Tibial artery (tissue), 4 donors: ENCODE measurements around the gene POLA1.

ENCODE experiments used
- DNase-seq, 2 donors: peaks; one replicate each; pipeline ENCODE4 v3.0.0-alpha.2; 2019
- H3K27ac ChIP-seq, 2 donors: fragments of 200-600 bp; sonication (generic) in 1 of 2; 1 replicate in 1 of 2; 2 replicates in 1 of 2; pipeline ENCODE4 v1.5.1; 2018 to 2019; ENCODE audit warnings: mild to moderate bottlenecking in 1 of 2
- H3K27me3 ChIP-seq, 2 donors: fragments of 200-600 bp; sonication (generic) in 1 of 2; one replicate each; pipeline versions ENCODE4 v1.5.1 to v1.6.0; 2016 to 2019
- H3K36me3 ChIP-seq, 3 donors: fragments of 200-600 bp; sonication (generic) in 2 of 3; one replicate each; pipeline ENCODE4 v1.5.1; 2016 to 2019; ENCODE audit warnings: mild to moderate bottlenecking in 2 of 3
- H3K4me1 ChIP-seq, 4 donors: fragments of 200-600 bp; sonication (generic) in 2 of 4; 1 replicate in 3 of 4; 2 replicates in 1 of 4; pipeline ENCODE4 v1.5.1; 2016 to 2019
- H3K4me3 ChIP-seq, 2 donors: fragments of 200-600 bp; sonication (generic) in 1 of 2; 1 replicate in 1 of 2; 2 replicates in 1 of 2; pipeline ENCODE4 v1.5.1; 2018 to 2019; ENCODE audit warnings: mild to moderate bottlenecking in 2 of 2
- H3K9me3 ChIP-seq, 3 donors: fragments of 200-600 bp; sonication (generic) in 1 of 3; one replicate each; pipeline ENCODE4 v1.5.1; 2016 to 2019
- intact Hi-C: fragments of 100-400 bp; cut with DNase I; formaldehyde crosslinking; loops from one replicate; pipeline ENCODE4 v1.15.0; 2023; ENCODE audit warnings: low total_unique reads
- TF ChIP-seq, protein P1 (sequence below), 2 experiments: fragments of 200-600 bp in 1 of 2; fragments of 450-650 bp in 1 of 2; IDR thresholded peaks; one replicate each; pipeline ENCODE4 v1.5.1; 2017 to 2019; ENCODE audit warnings: antibody characterized with exemption in 2 of 2, mild to moderate bottlenecking in 1 of 2, moderate library complexity in 1 of 2

Gene POLA1

DNA sequence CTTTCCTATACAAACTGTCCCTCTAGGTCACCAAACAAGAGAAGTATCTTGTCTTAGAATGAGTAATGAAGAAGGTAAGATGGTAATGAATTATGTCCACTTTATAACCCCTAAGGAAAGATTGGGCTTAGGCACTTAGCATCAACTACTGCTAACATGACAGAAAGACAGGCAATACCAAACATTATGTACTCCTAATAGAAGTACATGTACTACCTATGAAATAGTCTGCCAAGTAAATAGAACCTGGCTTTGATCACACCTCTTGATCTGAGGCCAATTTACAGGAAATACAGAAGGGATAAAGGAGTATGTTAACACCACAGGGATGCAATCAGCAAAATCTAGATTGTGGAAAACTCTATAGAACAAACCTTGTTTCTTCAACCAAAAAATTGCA lies 32.4 kb upstream of the POLA1 start:
- Histone ChIP-seq H3K9me3 (no peaks in the 10 kb centered on the region), H3K27ac (no peak overlapping the region), H3K36me3 (no peaks in the 10 kb centered on the region), H3K27me3 (no peaks in the 10 kb centered on the region), H3K4me1 (no peaks in the 10 kb centered on the region), H3K4me3 (no peak overlapping the region)
- no peak for DNase-seq
- TF ChIP-seq, protein P1, sequence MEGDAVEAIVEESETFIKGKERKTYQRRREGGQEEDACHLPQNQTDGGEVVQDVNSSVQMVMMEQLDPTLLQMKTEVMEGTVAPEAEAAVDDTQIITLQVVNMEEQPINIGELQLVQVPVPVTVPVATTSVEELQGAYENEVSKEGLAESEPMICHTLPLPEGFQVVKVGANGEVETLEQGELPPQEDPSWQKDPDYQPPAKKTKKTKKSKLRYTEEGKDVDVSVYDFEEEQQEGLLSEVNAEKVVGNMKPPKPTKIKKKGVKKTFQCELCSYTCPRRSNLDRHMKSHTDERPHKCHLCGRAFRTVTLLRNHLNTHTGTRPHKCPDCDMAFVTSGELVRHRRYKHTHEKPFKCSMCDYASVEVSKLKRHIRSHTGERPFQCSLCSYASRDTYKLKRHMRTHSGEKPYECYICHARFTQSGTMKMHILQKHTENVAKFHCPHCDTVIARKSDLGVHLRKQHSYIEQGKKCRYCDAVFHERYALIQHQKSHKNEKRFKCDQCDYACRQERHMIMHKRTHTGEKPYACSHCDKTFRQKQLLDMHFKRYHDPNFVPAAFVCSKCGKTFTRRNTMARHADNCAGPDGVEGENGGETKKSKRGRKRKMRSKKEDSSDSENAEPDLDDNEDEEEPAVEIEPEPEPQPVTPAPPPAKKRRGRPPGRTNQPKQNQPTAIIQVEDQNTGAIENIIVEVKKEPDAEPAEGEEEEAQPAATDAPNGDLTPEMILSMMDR (IDR thresholded peaks at IDR 0.05): no peak
- intact Hi-C loops: no loop called here

DNA sequence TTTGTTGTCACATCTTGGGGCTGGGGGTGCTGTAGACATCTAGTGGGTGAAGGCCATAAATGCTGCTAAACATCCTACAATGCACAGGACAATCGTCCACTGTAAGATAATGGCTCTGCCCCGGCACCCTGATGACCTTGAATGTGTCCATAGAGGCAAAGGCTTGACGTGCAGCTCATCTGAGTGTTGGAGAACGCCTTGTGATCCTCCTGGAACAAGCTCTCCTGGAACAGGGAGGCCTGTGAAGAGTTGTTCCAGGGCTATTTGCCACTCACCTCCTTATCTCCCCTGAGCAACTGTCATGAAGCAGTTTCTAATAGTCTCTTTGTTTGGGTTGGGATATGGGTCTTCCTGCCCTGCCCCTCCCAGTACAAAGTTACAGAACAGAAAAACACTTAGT lies 31.4 kb upstream of the POLA1 start:
- intact Hi-C loops: no loop called here
- Histone ChIP-seq H3K27me3 (no peaks in the 10 kb centered on the region), H3K4me3 (no peak overlapping the region), H3K4me1 (no peaks in the 10 kb centered on the region), H3K27ac (no peak overlapping the region), H3K36me3 (no peaks in the 10 kb centered on the region), H3K9me3 (no peaks in the 10 kb centered on the region)
- TF ChIP-seq, protein P1 (IDR thresholded peaks at IDR 0.05): no peak
- no peak for DNase-seq

DNA sequence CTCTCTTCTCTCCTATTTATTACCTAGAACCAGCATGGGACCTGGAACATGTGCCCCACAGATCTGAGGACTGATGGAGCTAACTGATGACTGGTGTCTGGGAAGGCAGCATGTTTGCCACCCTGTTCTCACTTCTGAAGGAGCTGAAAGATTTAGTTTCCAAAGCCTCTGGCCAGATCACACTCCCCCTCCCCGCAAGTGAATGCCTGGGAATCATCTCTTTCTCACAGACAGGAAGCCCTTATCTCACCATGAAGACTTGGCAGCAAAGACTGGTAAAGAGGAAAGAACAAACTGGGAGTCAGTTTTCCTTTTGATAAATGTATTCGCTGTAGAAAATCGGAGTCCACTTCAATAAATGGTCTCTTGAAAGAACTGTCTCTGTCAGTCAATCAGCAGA lies 25.6 kb upstream of the POLA1 start:
- TF ChIP-seq, protein P1 (IDR thresholded peaks at IDR 0.05): no peak
- intact Hi-C loops: no loop called here
- DNase-seq: no peak
- H3K36me3 ChIP-seq: no peaks in the 10 kb centered on the region
- H3K4me1 ChIP-seq: no peaks in the 10 kb centered on the region
- H3K9me3 ChIP-seq: no peaks in the 10 kb centered on the region
- no peak overlapping the region for H3K4me3 ChIP-seq
- no peaks in the 10 kb centered on the region for H3K27me3 ChIP-seq
- no peak overlapping the region for H3K27ac ChIP-seq

DNA sequence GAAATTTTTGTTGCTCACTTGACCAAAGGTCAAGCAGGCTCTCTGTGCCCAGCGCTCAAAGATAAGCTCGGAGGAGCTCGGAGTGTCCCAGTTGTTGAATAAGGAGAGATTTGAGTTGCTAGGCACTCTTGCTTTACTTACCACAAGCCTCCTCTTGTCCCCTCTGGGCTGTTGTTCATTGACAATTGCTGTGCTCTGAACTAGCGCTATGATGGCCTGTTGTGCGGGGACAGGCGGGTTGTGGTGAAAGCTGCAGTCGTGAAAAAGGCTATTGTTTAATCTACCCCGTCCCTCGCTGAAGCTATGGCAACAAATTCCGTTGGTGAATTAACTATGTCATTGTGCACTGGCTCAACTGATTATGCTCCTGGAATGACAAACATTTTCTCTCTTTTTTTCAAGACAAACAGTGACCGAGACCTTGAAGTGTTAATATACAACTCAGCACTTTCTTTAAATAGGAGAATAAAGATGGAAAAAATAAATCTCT lies 21.0 kb upstream of the POLA1 start:
- no peaks in the 10 kb centered on the region for H3K4me1 ChIP-seq
- H3K9me3 ChIP-seq: no peaks in the 10 kb centered on the region
- DNase-seq: no peak
- no peaks in the 10 kb centered on the region for H3K27me3 ChIP-seq
- intact Hi-C loops: no loop called here
- TF ChIP-seq, protein P1 (IDR thresholded peaks at IDR 0.05): no peak
- no peak overlapping the region for H3K4me3 ChIP-seq
- no peak overlapping the region for H3K27ac ChIP-seq
- H3K36me3 ChIP-seq: no peaks in the 10 kb centered on the region

DNA sequence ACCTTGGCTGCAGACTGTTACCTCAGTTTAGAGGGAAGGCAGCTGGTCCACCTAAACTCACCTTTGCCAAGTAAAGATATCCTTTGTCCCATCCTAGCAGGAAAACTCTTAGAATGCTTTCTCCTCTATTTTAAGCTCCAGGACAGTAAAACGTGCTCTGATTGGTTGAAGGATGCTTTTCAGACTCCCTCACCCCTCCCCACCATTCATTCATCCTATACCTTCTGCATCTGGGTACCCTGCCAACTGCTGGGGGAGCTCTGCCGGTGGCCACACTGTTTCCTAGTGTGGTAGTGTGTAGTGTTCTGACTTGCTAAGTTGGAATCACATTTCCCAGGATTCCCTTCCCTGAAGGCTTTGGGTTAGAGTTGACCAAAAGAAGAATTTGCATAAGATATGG lies 20.3 kb upstream of the POLA1 start:
- TF ChIP-seq, protein P1 (IDR thresholded peaks at IDR 0.05): no peak
- Histone ChIP-seq H3K4me3 (no peak overlapping the region), H3K36me3 (no peaks in the 10 kb centered on the region), H3K27me3 (no peaks in the 10 kb centered on the region), H3K9me3 (no peaks in the 10 kb centered on the region), H3K27ac (no peak overlapping the region), H3K4me1 (no peaks in the 10 kb centered on the region)
- no peak for DNase-seq
- intact Hi-C loops: no loop called here

DNA sequence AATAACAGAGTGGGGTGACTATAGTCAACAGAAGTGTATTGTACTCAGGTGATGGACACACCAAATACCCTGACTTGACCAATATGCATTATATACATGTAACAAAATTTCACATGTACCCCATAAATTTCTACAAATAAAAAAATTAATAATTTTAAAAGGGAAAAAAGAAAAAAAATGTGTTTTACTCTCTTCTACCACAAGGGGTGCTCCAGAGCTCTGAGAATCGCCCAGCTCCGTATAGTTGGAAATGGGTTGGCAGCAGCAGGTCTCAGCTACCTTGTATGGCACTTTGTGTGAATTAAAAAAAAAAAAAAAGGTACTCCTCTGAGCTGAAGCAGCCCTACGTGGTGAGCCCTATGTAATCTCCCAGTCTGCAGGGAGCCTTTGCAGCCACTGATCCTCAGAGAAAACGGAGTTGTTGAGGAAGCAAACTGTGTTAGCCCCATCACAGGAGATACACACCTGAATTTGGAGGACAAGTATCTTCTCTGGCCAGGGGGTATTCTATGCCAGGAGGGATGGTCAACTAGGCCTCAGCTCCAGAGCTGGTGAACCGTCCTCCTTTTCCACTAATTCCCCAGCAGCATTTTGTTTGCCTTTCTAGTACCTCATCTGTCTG lies 17.2 kb upstream of the POLA1 start:
- Histone ChIP-seq H3K27ac (no peak overlapping the region), H3K27me3 (no peaks in the 10 kb centered on the region), H3K4me1 (no peaks in the 10 kb centered on the region), H3K9me3 (no peaks in the 10 kb centered on the region), H3K4me3 (no peak overlapping the region), H3K36me3 (no peaks in the 10 kb centered on the region)
- intact Hi-C loops: no loop called here
- DNase-seq: no peak
- TF ChIP-seq, protein P1 (IDR thresholded peaks at IDR 0.05): peak in 1 of 2 experiments; percentile 40
